HG03342 (cell line): ENCODE measurements around the gene L3MBTL1.

ENCODE experiments used
- ATAC-seq: cut with Tn5 transposase; IDR thresholded peaks from one replicate; pipeline ENCODE4 v1.9.1; 2021; ENCODE audit warnings: mild to moderate bottlenecking, moderate library complexity; ENCODE audit not compliant: unreplicated experiment

The L3MBTL1 gene

DNA sequence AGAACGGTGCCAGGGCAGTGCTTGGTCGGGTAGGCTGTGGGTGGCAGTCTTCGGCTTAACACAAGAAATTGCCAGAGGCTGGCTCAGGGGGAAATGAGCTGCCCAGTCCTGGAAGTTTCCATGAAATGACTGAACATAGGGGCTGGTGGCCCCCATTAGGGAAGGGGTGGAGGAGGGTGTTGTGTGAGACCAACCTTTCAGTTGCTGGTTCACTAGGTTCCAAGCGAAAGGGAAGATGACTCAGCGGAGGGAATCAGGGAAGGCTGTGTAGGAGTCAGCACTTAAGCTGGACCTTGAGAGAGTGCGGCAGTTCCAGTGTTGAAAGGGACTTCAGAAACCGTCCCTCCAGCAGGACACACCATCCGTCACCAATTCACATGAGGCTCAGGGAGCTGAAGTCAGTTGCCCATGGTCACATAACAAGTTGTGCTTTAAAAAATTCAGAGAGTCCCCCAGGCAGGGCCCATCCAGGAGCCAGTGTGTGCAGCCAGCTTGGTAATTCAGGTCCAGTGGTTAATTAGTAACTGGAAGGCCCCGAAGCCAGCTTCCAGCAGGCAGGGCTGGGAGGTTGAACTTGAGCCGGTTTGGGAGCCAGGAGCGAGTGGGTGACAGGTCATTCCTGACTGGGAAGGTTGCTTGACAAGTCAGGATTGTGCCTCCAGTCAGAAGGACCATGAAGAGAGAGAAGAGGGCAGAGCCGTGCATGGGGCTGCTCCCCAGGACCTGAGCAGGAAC is 51.1 kb downstream of the L3MBTL1 start, which contains the start of gene SGK2:
Gene SGK2 (plus strand): TSS at position 616 of the 735 bp plus-strand sequence. CDS start 7,469 bp downstream, outside the sequence.
- ATAC-seq, result no peak

- no peak for ATAC-seq
Observed at GRCh38 chr20:43559147-43559987, 51.9 kb downstream of the L3MBTL1 start.

DNA sequence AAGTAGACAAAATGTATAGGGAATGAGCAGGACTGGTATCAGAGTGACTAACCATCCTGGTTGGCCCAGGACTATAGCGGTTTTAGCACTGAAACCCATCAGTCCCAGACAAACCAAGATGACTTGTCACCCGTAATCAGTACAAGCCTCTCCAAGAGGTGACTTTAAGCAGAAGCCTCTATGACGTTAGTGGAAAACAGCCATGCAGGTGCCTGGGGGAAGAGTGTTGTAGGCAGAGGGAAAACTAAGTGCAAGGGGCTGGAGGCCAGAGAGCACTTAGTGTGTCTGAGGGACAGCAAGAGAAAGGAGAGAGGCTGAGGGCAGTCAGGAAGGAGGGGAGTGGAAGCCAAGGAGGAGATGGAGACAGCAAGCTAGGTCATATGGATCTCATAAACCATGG is 53.5 kb downstream of the L3MBTL1 start:
- no peak for ATAC-seq

- ATAC-seq, result no peak
Observed at GRCh38 chr20:43563429-43563828, 55.9 kb downstream of the L3MBTL1 start.

DNA sequence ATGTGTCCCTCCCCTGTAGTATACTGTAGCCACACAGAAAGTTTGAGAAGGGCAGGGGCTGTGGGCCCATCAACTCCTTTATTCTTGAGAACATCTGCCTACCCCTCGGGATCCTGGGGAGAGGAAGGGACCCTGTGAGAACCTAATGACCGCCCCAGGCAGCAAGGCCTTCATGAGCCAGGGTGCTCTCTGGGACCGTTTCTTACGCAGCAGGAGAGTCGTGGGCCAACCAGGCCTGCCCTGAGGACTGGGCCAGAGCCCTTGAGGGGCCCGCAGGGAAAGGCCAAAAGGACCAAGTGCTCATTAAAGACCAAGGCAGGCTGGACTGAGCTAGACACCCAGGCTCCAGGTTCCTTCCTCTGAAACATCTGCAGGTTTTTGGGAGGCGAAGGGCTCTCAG is 56.5 kb downstream of the L3MBTL1 start:
- no peak for ATAC-seq

GRCh38 chr20:43564455-43564854 is 57.0 kb downstream of the L3MBTL1 start:
- ATAC-seq, result no peak

DNA sequence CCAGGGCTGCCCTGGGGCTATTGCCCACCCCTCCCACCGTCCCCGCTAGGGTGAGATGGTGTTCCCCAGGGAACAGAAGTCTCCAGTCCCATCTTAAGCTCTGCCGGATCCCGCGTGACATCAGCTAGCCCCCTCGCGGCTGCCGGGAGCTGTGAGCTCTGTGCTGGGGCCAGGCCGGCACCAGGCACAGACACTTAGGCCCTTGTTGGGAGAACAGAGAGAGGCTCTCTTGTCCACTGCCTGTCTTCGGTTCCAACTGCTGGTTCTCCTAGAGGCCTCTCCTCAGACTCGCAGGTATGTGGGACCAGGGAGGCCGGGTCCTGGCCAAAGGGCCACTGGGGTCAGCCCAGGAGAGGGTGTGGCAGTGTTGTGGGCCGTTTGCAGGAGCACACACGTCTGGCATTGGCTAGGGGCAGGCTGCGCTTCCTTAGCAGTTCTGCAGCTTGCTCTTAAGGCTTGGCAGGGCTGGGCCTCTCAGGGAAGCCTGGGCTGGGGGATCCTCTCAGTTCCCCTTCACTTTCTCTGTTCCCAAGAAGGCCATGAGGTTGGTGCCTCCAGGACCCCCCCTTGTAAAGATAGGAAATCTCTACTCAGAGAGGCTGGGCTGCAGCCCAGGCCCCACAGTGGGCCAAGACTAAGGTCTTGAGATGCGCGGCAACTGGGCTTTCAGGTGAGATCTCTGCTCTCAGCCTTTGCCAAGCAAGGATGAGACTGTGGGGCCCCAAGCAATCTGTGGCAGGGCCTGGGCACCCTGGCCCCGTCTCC is 57.7 kb downstream of the L3MBTL1 start:
- ATAC-seq, result no peak

GRCh38 chr20:43565758-43566104 is 58.2 kb downstream of the L3MBTL1 start:
- ATAC-seq, result no peak

DNA sequence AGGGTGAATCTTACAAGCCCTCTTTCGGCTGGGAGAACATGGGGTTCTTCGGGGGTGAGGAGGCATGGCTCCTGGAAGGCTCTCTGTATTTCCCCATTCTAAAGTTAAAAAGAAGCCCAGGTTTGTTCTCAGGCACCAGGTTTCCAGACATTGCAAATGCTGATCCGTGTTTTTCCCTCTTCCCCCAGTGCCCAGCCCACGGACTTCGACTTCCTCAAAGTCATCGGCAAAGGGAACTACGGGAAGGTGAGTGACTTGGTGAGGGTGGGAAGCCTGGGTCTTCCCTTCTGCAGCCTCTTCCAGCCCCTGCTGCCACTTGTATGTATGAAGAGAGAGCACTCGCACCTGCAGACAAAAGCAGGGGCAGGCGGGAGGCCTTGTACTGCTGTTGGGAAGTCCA is 60.0 kb downstream of the L3MBTL1 start:
- no peak for ATAC-seq

DNA sequence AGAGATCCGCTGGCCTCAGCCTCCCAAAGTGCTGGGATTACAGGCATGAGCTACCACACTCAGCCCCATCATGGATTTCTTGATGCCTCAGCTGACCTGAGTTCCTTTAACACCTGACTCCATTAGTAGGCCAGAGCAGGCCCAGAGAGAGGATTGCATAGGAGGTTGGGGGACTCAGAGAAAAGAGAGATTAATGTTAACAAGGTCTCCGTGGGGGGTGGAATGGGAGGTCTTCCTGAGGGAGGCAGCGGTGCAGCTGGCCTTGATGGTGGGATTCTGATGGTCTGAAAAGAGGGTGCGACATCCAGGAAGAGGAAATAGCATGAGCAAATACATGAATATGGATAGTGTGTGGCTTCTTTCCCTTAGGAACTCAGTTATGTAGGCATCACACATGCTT is 61.2 kb downstream of the L3MBTL1 start:
- no peak for ATAC-seq

DNA sequence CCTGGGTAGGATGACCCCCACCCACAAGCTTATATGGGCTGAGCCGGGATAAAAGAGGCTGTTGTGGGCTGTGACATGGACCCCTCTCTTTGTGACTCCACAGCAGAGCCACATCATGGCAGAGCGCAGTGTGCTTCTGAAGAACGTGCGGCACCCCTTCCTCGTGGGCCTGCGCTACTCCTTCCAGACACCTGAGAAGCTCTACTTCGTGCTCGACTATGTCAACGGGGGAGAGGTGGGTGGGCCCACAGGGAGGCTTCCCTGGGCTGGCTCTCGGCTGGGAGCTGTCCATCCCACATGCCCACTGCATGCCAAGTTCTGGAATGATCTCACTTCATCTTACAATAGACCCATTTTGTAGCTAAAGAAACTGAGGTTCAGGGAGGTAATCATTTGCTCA is 61.8 kb downstream of the L3MBTL1 start:
- no peak for ATAC-seq

DNA sequence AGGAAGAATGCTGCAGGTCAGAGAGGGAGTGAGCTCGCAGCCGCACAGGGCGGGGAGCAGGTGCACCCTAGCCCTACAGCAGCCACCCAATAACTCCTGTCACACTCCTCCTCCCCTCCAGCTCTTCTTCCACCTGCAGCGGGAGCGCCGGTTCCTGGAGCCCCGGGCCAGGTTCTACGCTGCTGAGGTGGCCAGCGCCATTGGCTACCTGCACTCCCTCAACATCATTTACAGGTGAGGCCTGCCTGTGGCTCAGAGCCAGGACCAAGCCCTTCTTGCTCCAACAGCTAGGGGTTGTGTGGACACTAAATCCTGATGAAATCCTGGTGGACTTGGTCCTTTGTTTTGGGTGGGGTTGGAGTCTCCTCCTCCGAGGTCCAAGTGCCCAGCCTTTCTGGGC is 63.0 kb downstream of the L3MBTL1 start:
- no peak for ATAC-seq

DNA sequence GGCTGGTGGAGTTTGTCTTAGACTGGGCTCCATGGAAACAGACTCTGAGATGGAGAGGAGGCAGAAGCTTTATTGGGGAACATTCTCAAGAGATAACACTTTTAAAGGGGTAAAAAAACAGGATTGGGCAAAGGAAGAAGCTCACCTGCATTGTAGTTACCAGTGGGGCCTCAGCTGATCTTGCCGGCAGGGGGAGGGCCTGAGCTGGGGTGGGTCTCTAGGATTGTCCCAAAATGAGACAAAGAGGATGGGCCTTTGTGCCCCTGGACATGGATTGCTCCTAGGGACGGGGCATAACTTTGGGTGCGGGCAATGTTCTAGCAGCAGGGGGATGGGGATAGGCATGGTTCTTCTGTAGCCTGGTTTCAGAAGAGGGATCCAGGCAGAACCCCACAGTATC is 63.8 kb downstream of the L3MBTL1 start:
- no peak for ATAC-seq

DNA sequence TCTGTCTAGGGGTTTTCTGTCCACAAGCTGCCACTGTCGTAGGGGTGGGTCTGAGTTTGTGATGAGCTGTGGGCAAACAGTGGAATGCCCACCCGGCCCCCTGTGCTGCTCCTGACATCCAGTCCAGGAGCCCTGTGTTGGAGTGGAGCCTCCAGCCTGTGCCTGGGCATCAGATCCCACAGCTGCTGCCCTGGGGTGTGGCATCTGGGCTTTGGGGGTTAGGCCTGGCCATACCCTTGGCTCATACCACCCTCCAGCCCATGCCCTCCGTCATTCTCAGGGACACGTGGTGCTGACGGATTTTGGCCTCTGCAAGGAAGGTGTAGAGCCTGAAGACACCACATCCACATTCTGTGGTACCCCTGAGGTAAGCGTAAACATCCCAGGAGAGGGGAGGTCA is 64.3 kb downstream of the L3MBTL1 start:
- ATAC-seq, result no peak

- ATAC-seq, result no peak
Observed at GRCh38 chr20:43572891-43573290, 65.4 kb downstream of the L3MBTL1 start.

GRCh38 chr20:43576108-43576507 is 68.6 kb downstream of the L3MBTL1 start:
- ATAC-seq, result no peak

DNA sequence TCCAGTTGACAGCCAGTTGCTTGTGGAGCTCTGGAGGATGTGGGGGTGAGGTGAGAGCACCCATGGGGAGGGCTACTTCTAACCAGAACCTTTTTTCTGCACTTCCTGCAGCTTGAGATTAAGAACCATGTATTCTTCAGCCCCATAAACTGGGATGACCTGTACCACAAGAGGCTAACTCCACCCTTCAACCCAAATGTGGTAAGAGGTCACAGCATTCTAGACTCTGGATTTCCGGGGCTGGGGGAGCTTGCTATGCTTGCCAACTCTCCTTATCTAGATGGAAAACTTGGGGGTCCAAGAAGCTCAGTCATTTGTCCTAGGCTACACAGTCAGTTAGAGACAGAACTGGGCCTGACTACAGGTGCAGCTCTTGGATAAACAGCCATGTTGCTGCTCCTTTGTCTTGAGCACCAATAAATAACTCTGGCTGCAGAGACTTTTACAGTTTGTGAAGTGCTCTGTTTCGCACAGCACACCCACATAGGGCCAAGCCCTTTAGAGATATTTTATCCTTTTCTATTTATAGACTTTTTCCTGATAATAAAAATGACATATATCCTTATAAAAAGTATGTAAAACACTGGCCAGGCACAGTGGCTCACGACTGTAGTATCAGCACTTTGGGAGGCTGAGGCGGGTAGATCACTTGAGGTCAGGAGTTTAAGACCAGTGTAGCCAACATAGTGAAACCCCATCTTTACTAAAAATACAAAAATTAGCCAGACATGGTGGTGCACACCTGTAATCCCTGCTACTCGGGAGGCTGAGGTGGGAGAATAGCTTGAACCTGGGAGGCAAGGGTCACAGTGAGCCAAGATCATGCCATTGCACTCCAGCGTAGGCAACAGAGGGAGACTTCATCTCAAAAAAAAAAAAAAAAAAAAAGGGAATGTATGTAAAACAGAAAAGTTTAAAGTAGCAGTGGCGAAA is 72.6 kb downstream of the L3MBTL1 start:
- ATAC-seq, result no peak

- no peak for ATAC-seq
Observed at GRCh38 chr20:43583133-43583864, 75.8 kb downstream of the L3MBTL1 start.

GRCh38 chr20:43583982-43584432 is 76.5 kb downstream of the L3MBTL1 start:
- no peak for ATAC-seq
